Measurements from ENCODE around the gene OR52L1.

OR52L1 gene

DNA sequence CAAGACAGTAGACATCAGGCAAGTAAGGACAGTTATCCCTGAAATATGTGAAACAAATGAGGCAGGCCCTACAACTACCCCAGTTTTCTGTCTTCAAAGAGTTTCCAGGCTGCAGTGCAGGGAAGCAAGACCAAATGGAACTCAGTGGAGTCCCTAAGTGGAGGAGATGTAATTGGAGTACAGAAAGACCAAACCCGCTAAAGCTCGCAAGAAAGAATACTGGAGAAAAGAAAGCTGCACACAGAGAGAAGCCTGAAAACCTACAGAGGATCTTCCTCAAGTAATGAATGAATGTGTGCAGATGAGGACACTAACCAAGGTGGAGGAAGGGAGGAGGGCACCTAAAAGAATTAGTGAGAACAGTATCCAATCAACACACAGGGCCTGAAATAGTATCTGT, 46.0 kb downstream of the OR52L1 start:
- DNase-seq (ENCODE audit: low read depth in 2 of 2) = no peak

DNA sequence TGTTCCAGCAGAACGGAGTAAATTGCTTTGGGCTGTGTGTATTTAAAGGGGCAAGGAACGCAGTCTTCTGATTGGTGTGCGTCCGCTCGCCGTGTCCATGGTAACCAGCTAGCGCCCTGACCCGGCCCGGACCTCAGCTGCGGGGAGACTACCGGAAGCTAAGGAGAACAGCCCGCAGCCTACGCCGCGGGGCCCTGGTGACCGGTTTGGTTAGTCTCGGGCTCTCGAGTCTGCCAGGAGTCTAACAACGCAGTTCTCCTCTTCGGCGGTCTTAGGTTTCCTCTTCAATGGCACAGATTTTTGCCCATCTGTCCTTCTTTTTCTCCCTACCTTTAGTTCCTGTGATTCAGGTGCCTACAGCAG, 48.2 kb downstream of the OR52L1 start:
- no peak for DNase-seq (ENCODE audit: low read depth in 2 of 2)

DNA sequence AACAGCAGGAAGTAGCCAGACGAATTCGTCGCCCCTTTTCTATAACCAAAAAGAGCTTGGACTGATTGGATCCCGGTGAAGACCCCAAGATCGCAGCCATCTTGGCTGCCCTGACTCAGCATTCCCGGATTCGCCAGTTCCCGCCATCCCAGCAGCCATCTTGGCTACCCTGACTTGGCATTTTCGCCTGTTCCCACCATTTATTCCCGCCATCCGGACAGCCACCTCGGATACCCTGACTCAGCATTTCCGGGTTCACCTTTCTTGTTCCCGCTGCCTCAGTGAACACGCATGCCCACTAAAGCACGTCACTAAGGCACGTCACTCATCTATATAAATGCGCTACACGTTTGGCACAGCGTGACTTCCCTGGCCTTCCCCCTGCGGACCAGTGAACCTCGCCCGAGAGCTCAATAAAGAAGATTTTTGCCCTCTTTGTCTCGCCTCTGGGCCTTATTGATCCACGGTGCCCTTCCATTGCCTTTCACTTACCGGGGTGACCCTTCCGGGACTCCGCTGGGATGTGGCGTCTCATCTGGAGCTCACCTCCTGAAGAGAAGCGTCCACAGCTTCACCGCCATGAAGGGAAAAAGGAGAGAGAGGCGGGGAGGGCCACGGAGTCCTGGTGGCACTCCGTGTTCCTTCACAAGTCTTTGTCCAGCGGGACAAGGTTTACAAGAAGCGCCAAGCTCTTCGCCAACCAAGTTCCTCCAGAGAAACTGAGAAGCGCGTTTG, 48.8 kb downstream of the OR52L1 start:
- no peak for DNase-seq (ENCODE audit: low read depth in 2 of 2)
